LNCaP clone FGC (cell line): ENCODE data around the gene NSL1.

Experiments
- DNase-seq: peaks from one replicate; pipeline ENCODE4 v3.0.0-alpha.2; 2011; ENCODE audit warnings: low read depth
- H3K4me3 ChIP-seq: 2 replicates; pipeline ENCODE4 v1.5.1; 2011; ENCODE audit warnings: mild to moderate bottlenecking, low read depth, low read length, control low read depth
- TF ChIP-seq, protein P1 (sequence below): IDR thresholded peaks from 2 replicates; pipeline ENCODE4 v1.5.1; 2012; ENCODE audit warnings: mild to moderate bottlenecking; ENCODE audit not compliant: control insufficient read depth, insufficient read depth; ENCODE audit errors: extremely low read depth

NSL1 gene

GRCh38 chr1:212752252-212752933 lies 39.2 kb downstream of the NSL1 start:
- TF ChIP-seq, protein P1, sequence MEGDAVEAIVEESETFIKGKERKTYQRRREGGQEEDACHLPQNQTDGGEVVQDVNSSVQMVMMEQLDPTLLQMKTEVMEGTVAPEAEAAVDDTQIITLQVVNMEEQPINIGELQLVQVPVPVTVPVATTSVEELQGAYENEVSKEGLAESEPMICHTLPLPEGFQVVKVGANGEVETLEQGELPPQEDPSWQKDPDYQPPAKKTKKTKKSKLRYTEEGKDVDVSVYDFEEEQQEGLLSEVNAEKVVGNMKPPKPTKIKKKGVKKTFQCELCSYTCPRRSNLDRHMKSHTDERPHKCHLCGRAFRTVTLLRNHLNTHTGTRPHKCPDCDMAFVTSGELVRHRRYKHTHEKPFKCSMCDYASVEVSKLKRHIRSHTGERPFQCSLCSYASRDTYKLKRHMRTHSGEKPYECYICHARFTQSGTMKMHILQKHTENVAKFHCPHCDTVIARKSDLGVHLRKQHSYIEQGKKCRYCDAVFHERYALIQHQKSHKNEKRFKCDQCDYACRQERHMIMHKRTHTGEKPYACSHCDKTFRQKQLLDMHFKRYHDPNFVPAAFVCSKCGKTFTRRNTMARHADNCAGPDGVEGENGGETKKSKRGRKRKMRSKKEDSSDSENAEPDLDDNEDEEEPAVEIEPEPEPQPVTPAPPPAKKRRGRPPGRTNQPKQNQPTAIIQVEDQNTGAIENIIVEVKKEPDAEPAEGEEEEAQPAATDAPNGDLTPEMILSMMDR = no peak
- no peak overlapping the region for H3K4me3 ChIP-seq
- DNase-seq = no peak

DNA sequence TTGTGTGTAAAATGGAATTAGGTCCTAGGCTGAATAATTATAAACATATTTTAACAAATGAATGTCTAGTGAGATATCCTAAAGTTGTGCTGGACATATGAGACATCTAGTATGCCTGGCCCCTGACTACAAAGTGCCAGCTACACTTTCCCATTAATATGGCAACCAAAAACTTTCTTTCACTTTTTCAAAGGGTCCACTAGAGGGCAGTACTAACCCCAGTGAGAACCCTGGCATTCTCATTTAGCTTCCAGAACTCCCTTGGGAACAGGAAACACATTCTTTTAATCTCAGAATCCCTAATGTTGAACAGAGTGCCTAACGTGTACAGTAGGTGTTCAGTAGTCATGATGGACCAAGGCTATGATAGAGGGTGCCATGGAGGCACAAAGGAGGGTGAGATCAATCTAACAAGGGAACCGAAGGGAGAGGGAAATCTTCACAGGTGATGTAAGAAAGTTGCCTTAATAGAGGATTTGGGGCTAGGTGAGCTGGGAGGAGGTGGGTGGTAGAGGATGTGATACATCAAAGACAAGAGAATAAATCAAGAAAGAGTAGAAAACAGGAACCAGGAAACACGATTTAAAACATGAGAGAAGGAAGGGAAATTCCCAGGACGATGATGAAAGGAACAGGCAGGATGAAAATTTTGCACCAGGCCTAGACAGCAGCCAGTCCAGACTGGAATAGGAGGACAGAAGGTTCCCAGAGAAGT lies 41.6 kb downstream of the NSL1 start:
- peak; percentile 47 for DNase-seq
- no peak overlapping the region for H3K4me3 ChIP-seq

GRCh38 chr1:212746546-212746945 lies 45.0 kb downstream of the NSL1 start:
- no peak overlapping the region for H3K4me3 ChIP-seq
- no peak for DNase-seq
- TF ChIP-seq, protein P1 = no peak

More for the DNA sequence above, 41.6 kb downstream of the NSL1 start:
- TF ChIP-seq, protein P1 = peak; percentile 71

GRCh38 chr1:212745303-212745702 lies 46.3 kb downstream of the NSL1 start:
- TF ChIP-seq, protein P1 = no peak

GRCh38 chr1:212743901-212744475 lies 47.6 kb downstream of the NSL1 start:
- TF ChIP-seq, protein P1 = no peak
- DNase-seq = no peak
- no peak overlapping the region for H3K4me3 ChIP-seq

More at GRCh38 chr1:212745303-212745702, 46.3 kb downstream of the NSL1 start:
- H3K4me3 ChIP-seq = no peak overlapping the region
- no peak for DNase-seq

GRCh38 chr1:212738330-212738729 lies 53.2 kb downstream of the NSL1 start:
- H3K4me3 ChIP-seq = no peak overlapping the region
- no peak for DNase-seq
- TF ChIP-seq, protein P1 = no peak
